OCI-LY7 (cell line): ENCODE measurements around the gene CYB561D1. TPM values are rescaled to one million over a fixed set of nuclear protein-coding genes. Genes with fewer than 3 reads are reported as not detected.

Experiments
- BruUV-seq: library from RNA; stranded (reverse); fragments of 400-500 nt; replicated peaks from 2 replicates; lab custom pipeline; 2021; lab: Mats Ljungman, UMichigan
- CTCF ChIA-PET: fragments of 300-600 bp; sonication (Branson Sonifier 250); formaldehyde crosslinking; loops from one replicate; lab custom pipeline; 2022; ENCODE audit warnings: antibody characterized with exemption; ENCODE audit not compliant: unreplicated experiment; lab: Charles Lee
- POLR2A ChIA-PET: fragments of 300-600 bp; sonication (Branson Sonifier 250); formaldehyde crosslinking; loops from one replicate; lab custom pipeline; 2022; ENCODE audit warnings: antibody characterized with exemption; lab: Charles Lee
- DNase-seq: peaks from one replicate; pipeline ENCODE4 v3.0.0-alpha.2; 2015; ENCODE audit warnings: low spot score
- H2AFZ ChIP-seq: fragments of 200-600 bp; sonication (generic), shearing (Covaris generic); 2 replicates; pipeline ENCODE4 v1.6.1; 2014; ENCODE audit warnings: mild to moderate bottlenecking, antibody characterized with exemption, low read length, moderate library complexity
- H3K27ac ChIP-seq: fragments of 200-600 bp; sonication (generic); 2 replicates; pipeline ENCODE4 v1.5.1; 2014; ENCODE audit warnings: mixed run types, low read depth, mild to moderate bottlenecking, moderate library complexity, low read length, inconsistent platforms; ENCODE audit not compliant: poor library complexity, severe bottlenecking
- H3K36me3 ChIP-seq: fragments of 200-600 bp; sonication (generic); 2 replicates; pipeline ENCODE4 v1.6.1; 2014; ENCODE audit warnings: mild to moderate bottlenecking, antibody characterized with exemption, low read length, moderate library complexity, mixed read lengths; ENCODE audit not compliant: insufficient read depth
- H3K4me1 ChIP-seq: fragments of 200-600 bp; sonication (generic); 2 replicates; pipeline ENCODE4 v1.5.1; 2014; ENCODE audit warnings: mild to moderate bottlenecking, low read length; ENCODE audit not compliant: insufficient read depth, poor library complexity, severe bottlenecking
- H3K4me2 ChIP-seq: fragments of 200-600 bp; sonication (generic); 2 replicates; pipeline ENCODE4 v1.6.1; 2014; ENCODE audit warnings: mild to moderate bottlenecking, low read length
- H3K4me3 ChIP-seq: fragments of 200-600 bp; sonication (generic); 2 replicates; pipeline ENCODE4 v1.5.1; 2014; ENCODE audit warnings: mild to moderate bottlenecking, low read depth, low read length; ENCODE audit not compliant: poor library complexity, severe bottlenecking
- H3K79me2 ChIP-seq: fragments of 200-600 bp; sonication (generic); 2 replicates; pipeline ENCODE4 v1.6.1; 2016; ENCODE audit warnings: low read depth, mild to moderate bottlenecking, low read length, moderate library complexity, mixed read lengths; ENCODE audit not compliant: insufficient read depth
- H3K9me2 ChIP-seq: fragments of 200-600 bp; sonication (generic); 2 replicates; pipeline ENCODE4 v1.6.1; 2016; ENCODE audit warnings: mild to moderate bottlenecking, low read length, mixed read lengths; ENCODE audit not compliant: insufficient read depth
- H3K9me3 ChIP-seq: fragments of 200-600 bp; sonication (generic); 2 replicates; pipeline ENCODE4 v1.6.1; 2014; ENCODE audit warnings: mild to moderate bottlenecking, mixed run types, low read length, mixed read lengths
- H4K20me1 ChIP-seq: fragments of 200-600 bp; sonication (generic); 2 replicates; pipeline ENCODE4 v1.6.1; 2014; ENCODE audit warnings: mild to moderate bottlenecking, antibody characterized with exemption, low read length, moderate library complexity, mixed read lengths; ENCODE audit not compliant: insufficient read depth
- EZH2phosphoT487 ChIP-seq: fragments of 200-600 bp; sonication (generic); IDR thresholded peaks from 2 replicates; pipeline ENCODE4 v1.6.1; 2018; ENCODE audit warnings: low read depth, borderline replicate concordance, mild to moderate bottlenecking, mixed run types, antibody characterized with exemption, low read length, moderate library complexity, mixed read lengths
- intact Hi-C: fragments of 100-400 bp; cut with micrococcal nuclease; formaldehyde crosslinking; loops from one replicate; pipeline ENCODE4 v1.10.0; 2022; ENCODE audit not compliant: unreplicated experiment
- total RNA-seq, 2 experiments: library from RNA; depleted of rRNA in 1 of 2; stranded (reverse); fragments of >200 nt in 1 of 2; shearing (Covaris generic) in 1 of 2; gene quantifications; 2 replicates each; pipeline ENCODE4 v1.2.3, GENCODE V29; 2014 to 2022
- TF ChIP-seq, protein P1 (sequence below): fragments of 200-600 bp; sonication (generic); conservative IDR thresholded peaks from 2 replicates; pipeline ENCODE4 v1.5.1; 2014; ENCODE audit warnings: mild to moderate bottlenecking, antibody characterized with exemption, low read length, moderate library complexity, mixed read lengths

The CYB561D1 gene
- total RNA-seq, 2 experiments from 2014 or later, result 6.2 to 10.5 TPM

DNA sequence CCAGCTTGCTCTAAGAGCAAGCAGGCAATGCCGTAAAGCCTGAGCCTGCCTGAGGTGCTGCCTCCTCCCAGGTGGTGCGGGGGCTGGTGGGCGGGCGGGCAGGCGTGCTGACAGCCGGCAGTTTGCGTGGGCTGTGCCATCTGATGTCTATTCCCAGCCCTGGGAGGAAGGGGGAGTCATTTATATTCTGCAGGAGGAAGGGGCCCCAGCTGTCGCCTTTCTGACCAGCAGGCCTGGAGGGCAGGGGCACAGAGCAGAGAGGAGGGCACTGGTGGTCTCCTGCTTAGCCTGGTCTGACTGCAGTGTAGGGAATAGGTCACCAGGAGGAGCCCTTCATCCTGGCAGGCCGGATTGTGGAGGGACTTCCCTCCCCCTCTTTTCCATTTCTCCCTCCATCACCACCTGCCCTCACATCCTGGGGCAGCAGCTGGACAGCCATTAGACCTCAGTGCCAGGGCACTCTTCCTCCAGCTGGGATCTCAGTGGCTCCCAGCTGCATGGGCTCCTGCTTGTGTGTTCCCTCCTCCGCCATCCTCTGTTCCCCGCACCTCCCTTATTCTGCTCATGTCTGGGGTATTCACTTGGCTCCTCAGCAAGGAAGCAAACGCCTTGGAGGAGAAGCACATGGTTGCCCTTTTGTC lies 4.4 kb downstream of the CYB561D1 start:
- H3K27ac ChIP-seq, result no peak overlapping the region
- CTCF ChIA-PET, result interaction anchor here (1.8 kb wide), 1 partner anchor 34 kb away, joined by 10 read pairs; no protein-coding TSS in a partner anchor
- peaks cover 41% of the 10 kb centered on the region; the same call in 1 of the 2 replicates for H3K36me3 ChIP-seq
- H3K79me2 ChIP-seq, result peaks cover 7% of the 10 kb centered on the region; the same call in 1 of the 2 replicates
- no TSS peak for BruUV-seq
- POLR2A ChIA-PET, result interaction anchor here (0.7 kb wide), 1 partner anchor 55 kb away, joined by 3 read pairs; no protein-coding TSS in a partner anchor
- H3K4me2 ChIP-seq, result no peak overlapping the region
- no peak overlapping the region for H2AFZ ChIP-seq
- no peak overlapping the region for H3K4me3 ChIP-seq
- H3K4me1 ChIP-seq, result peaks cover 13% of the 10 kb centered on the region
- H3K9me3 ChIP-seq, result no peaks in the 10 kb centered on the region
- no peaks in the 10 kb centered on the region for H4K20me1 ChIP-seq
- DNase-seq, result peak; percentile 29
- H3K9me2 ChIP-seq, result no peaks in the 10 kb centered on the region
- TF ChIP-seq, protein P1, sequence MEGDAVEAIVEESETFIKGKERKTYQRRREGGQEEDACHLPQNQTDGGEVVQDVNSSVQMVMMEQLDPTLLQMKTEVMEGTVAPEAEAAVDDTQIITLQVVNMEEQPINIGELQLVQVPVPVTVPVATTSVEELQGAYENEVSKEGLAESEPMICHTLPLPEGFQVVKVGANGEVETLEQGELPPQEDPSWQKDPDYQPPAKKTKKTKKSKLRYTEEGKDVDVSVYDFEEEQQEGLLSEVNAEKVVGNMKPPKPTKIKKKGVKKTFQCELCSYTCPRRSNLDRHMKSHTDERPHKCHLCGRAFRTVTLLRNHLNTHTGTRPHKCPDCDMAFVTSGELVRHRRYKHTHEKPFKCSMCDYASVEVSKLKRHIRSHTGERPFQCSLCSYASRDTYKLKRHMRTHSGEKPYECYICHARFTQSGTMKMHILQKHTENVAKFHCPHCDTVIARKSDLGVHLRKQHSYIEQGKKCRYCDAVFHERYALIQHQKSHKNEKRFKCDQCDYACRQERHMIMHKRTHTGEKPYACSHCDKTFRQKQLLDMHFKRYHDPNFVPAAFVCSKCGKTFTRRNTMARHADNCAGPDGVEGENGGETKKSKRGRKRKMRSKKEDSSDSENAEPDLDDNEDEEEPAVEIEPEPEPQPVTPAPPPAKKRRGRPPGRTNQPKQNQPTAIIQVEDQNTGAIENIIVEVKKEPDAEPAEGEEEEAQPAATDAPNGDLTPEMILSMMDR, result peak; percentile 66
- TF ChIP-seq EZH2phosphoT487, result no peak
- intact Hi-C loops, result loop anchor here (1.0 kb wide), 1 partner anchor 34 kb away; no protein-coding TSS in a partner anchor

DNA sequence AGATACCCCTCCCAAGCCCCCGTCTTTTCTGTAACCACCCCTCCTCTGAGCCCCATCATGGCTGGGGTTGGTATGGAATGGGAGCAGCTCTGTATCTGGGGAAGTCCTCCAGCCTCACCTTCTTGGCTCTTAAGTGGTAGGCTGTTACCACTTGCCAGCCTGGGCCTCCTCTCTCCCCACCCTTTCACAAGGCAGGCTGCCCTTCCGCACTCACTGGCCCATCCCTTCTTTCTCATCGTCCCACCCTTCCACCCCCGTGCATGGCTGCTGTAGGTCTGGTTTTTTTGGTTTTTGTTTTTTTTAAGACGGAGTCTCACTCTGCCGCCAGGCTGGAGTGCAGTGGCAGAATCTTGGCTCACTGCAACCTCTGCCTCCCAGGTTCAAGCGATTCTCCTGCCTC lies 5.2 kb downstream of the CYB561D1 start:
- Histone ChIP-seq H4K20me1 (no peaks in the 10 kb centered on the region), H3K4me2 (no peak overlapping the region), H2AFZ (no peak overlapping the region), H3K4me3 (no peak overlapping the region), H3K36me3 (peaks cover 41% of the 10 kb centered on the region; the same call in 1 of the 2 replicates), H3K4me1 (peaks cover 8% of the 10 kb centered on the region), H3K9me3 (no peaks in the 10 kb centered on the region), H3K27ac (no peak overlapping the region), H3K9me2 (no peaks in the 10 kb centered on the region), H3K79me2 (peaks cover 7% of the 10 kb centered on the region; the same call in 1 of the 2 replicates)
- no peak for DNase-seq
- CTCF ChIA-PET, result no interaction called here
- POLR2A ChIA-PET, result interaction anchor here (0.7 kb wide), 1 partner anchor 55 kb away, joined by 3 read pairs; no protein-coding TSS in a partner anchor
- intact Hi-C loops, result no loop called here
- TF ChIP-seq EZH2phosphoT487, result no peak
- TF ChIP-seq, protein P1, result no peak
- no TSS peak for BruUV-seq
